Amniotic stem cell (primary cell): ENCODE data around the gene RNF111.

Source experiments
- DNase-seq: peaks from one replicate; lab custom pipeline; 2025; lab: John Stamatoyannopoulos, UW

RNF111 gene

DNA sequence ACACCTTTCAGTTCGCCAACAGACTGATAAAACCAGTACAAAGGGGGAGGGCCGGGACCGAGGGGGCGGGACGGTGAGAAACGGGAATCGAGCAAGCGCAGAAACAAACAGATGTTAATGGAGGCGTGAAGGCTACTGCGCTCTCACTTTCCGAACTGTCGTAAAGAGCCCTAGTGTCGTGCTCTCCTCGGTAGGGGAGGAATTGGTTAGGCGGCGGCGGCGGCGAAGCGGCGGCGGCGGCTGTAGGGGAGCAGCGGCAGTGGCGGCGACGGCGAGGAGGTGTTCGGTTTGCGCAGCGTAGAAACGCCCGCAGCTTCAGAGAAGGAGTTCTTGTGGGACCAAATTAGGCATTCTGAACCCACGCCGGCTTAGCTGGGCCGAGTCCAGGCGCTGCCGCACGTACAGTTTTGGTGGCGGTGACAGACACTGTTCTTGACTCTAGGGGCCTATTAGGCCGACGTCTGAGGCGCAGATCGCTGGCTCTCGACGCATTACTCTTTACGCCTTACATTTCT is at the start of gene RNF111:
TSS of gene RNF111 (plus strand) at position 173 of the 515 bp plus-strand sequence. CDS start 43,160 bp downstream, outside the sequence.
- DNase-seq = peak; percentile 93

- no peak for DNase-seq
Observed at GRCh38 chr15:58947179-58947578, 40.3 kb upstream of the RNF111 start.

GRCh38 chr15:58951388-58952007 is 36.0 kb upstream of the RNF111 start:
- DNase-seq = peak; percentile 23

DNA sequence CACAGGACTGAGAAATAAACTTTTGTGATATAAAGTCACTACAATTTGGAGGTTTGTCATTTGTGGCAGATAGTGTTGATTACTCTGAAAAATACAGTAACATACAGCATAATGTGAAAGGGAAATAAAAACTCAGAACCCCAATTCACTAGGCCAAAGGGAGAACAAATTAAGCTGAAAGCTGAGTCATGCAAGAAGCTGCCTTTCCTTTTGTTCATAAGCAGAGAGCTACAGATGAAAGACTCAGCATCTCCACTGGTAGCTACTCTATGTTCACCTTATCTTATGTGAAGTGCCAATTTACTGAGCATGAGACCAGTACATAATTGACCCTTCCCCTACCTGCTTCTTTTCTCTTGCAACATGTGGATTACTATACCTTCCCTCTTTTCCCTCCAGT is 34.7 kb upstream of the RNF111 start:
- no peak for DNase-seq

- DNase-seq = peak; percentile 40
Observed at GRCh38 chr15:58957101-58957973, 30.1 kb upstream of the RNF111 start.

- DNase-seq = no peak
Observed at GRCh38 chr15:58958811-58959210, 28.7 kb upstream of the RNF111 start.

GRCh38 chr15:58962136-58962535 is 25.3 kb upstream of the RNF111 start:
- no peak for DNase-seq

DNA sequence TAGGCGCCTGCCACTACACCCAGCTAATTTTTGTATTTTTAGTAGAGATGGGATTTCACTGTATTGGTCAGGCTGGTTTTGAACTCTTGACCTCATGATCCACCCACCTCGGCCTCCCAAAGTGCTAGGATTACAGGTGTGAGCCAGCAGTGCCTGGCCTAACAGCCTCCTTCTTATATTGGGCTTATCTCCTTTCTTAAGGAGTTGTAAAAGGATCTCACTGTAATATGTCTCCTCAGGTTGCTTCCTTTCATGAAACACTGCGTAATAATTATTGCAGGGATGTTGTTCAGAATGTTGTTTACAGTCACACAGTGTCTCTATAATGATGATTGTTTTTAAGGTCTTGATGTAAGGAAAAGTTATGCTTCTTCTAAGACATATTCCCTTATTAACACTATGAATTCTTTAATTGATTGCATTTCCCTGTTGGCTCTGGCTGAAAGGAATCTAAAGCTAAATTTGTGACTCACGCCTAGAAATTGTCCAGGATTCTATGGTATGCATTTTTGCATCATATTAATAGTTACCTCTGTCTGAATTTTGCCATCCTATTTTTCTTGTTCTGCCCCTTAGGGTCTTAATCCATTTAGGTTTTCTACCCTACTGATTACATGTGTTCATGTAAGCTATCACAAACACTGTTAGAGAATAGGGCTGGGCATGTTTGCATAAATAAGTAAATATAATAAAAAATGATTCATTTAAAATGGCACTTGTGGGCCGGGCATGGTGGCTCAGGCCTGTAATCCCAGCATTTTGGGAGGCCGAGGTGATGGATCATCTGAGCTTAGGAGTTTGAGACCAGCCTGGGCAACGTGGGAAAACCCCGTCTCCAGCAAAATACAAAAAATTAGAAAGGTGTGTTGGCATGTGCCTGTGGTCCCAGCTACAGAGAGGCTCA is 24.5 kb upstream of the RNF111 start:
- DNase-seq = no peak

DNA sequence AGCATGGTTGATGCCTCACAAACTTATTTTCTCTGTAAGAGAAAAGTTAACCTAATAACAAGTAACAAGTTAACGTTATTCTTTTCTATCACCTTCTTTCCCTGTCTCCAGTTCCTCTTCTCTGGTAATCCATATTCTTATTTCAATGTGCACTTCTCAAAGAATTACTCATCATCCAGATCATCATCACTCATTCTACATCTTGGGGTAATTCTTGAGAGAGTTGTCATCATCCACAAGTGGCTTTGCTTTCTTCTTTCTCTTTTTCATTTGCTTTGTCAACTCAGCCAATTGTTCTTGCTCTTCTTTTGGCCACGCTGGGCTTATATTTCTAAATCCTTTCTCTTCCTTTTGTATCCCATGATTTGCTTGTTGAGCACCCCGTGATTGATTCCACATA is 20.8 kb upstream of the RNF111 start:
- no peak for DNase-seq

DNA sequence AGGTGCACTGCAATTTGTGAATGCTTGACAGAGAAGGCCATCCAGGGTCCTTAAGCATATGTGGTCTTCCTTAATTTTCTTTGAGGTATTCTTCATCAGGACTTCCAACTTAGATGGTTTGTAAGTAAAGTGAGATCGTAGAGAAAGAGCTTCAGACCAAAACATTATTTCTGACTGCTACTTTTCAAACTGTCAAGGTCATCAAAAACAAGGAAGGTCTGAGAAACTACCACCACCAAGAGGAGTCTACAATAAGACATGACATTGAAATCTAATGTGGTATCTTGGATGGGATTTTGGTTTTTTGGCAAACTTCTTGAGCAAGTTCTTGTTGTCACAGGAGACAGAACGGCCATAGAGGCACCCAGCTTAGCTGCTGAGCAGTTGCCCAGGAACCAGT is 20.0 kb upstream of the RNF111 start:
- DNase-seq = no peak

GRCh38 chr15:58977887-58978286 is 9.6 kb upstream of the RNF111 start:
- DNase-seq = no peak

DNA sequence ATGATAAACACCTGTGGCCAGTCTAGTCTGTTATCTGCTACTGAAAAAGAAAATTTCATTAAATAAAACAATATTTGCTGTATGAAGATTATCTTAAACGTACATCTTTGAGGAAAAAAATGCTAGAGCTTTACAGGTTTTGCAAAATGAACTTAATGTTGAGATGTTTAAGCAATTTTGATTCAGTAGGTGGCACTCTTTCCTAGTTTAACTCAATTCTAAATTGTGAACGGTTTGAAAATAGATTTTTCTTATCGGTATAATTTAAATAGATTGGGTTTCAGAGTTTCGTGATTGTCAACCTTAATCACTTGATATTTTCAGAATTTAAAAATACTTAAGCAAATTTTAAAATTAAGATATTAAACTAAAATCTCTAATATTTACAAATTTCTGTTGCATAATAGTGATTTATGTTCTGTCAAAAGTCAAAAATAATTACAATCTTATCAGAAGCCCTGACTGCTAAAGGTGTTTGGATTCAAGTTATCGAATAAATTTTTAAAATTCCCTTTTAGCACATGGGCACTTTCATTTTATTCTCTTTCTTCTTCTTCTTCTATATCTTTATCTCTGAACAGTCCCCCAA is 7.0 kb upstream of the RNF111 start:
- peak; percentile 11 for DNase-seq

GRCh38 chr15:58981808-58982475 is 5.5 kb upstream of the RNF111 start:
- DNase-seq = no peak

DNA sequence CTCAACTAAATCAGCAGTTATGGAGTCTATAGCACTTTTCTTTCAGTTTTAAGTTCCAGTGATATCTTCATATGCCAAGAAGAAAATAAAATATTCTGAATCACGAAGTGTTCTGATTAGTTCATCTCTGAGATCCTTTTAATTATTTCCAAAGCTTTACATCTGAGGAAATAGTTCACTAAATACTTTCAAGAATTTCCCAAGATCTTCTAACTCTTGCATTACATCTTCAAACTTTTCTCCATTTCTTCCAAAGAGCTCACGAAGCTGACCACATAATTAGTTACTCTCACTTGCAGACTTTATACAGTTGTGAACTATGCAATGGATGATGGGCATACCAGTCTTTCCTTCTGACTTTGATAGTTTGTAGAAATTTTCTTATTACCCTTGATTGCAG is 4.2 kb upstream of the RNF111 start:
- no peak for DNase-seq

DNA sequence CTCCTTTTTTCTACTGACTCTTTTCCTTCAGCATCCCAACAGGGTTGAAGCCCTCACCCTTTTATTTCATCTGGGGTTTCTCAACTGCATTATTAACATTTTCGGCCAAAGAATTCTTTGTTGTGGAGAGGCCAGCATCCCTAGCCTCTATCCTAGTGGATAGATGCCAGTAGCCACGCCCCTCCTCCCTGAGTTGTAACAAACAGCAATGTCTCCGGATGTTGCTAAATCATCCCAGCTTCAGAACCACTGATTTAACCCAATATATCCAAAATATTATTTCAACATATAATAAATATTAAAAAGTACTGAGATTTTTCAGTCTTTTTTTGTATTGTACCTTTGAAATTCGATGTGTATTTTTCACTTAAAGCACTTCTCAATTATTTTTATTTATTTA is 2.0 kb upstream of the RNF111 start:
- no peak for DNase-seq

GRCh38 chr15:58987036-58987435 is 427 bp upstream of the RNF111 start:
- DNase-seq = no peak

- peak; percentile 43 for DNase-seq
Observed at GRCh38 chr15:58988006-58988785, 733 bp downstream of the RNF111 start.

DNA sequence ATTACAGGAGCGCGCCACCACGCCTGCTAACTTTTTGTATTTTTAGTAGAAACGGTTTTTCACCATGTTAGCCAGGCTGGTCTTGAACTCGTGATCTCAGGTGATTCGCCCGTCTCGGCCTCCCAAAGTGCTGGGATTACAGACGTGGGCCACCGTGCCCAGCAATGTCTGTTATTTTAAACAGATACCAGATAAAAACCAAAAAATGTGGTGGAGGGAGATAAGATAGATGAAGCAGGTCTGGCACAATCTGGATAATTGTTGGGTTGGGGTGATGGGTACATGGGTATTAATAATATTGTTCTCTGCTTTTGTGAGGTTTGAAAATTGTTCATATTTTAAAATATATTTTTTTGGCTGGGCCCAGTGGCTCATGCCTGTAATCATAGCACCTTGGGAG is 4.7 kb downstream of the RNF111 start:
- no peak for DNase-seq

GRCh38 chr15:58994906-58995453 is 7.5 kb downstream of the RNF111 start:
- no peak for DNase-seq

GRCh38 chr15:58999694-59000093 is 12.2 kb downstream of the RNF111 start:
- no peak for DNase-seq
